Mesenchymal stem cell (in vitro differentiated cells and primary cell): ENCODE data around the gene NINJ2.

ENCODE experiments used
- DNase-seq: peaks from one replicate; pipeline ENCODE4 v3.0.0-alpha.2; 2013
- H2AFZ ChIP-seq: one replicate; pipeline ENCODE4 v1.6.1; 2013; ENCODE audit warnings: low read depth, mild to moderate bottlenecking, control low read depth, inconsistent platforms, low read length, moderate library complexity
- H2AK5ac ChIP-seq: 2 replicates; pipeline ENCODE4 v1.6.1; 2013; ENCODE audit warnings: low read length, moderate library complexity, mild to moderate bottlenecking, inconsistent platforms; ENCODE audit not compliant: severe bottlenecking
- H2BK120ac ChIP-seq: one replicate; pipeline ENCODE4 v1.6.1; 2013; ENCODE audit warnings: low read depth, mild to moderate bottlenecking, inconsistent platforms, low read length, moderate library complexity
- H2BK12ac ChIP-seq, 2 experiments: one replicate each; pipeline ENCODE4 v1.6.1; 2013; ENCODE audit warnings: inconsistent platforms in 2 of 2, low read length in 2 of 2, mild to moderate bottlenecking in 2 of 2, moderate library complexity in 2 of 2, control low read depth in 1 of 2
- H2BK15ac ChIP-seq: one replicate; pipeline ENCODE4 v1.6.1; 2013; ENCODE audit warnings: mild to moderate bottlenecking, low read depth, inconsistent platforms; ENCODE audit not compliant: poor library complexity, severe bottlenecking
- H2BK5ac ChIP-seq: 2 replicates; pipeline ENCODE4 v1.6.1; 2013; ENCODE audit warnings: low read depth, mild to moderate bottlenecking, low read length, control low read depth, inconsistent platforms; ENCODE audit not compliant: poor library complexity, severe bottlenecking
- H3K14ac ChIP-seq, 2 experiments: one replicate each; pipeline ENCODE4 v1.6.1; 2013; ENCODE audit warnings: inconsistent platforms in 2 of 2, low read length in 2 of 2, control low read depth in 1 of 2, mild to moderate bottlenecking in 1 of 2, moderate library complexity in 1 of 2
- H3K18ac ChIP-seq, 2 experiments: one replicate each; pipeline ENCODE4 v1.6.1; 2013; ENCODE audit warnings: inconsistent platforms in 2 of 2, low read length in 2 of 2, control low read depth in 1 of 2, low read depth in 1 of 2, mild to moderate bottlenecking in 1 of 2
- H3K23ac ChIP-seq, 2 experiments: one replicate each; pipeline ENCODE4 v1.6.1; 2013; ENCODE audit warnings: inconsistent platforms in 2 of 2, low read length in 2 of 2, mild to moderate bottlenecking in 2 of 2, moderate library complexity in 2 of 2, control low read depth in 1 of 2
- H3K27ac ChIP-seq: 2 replicates; pipeline ENCODE4 v1.5.1; 2013; ENCODE audit warnings: mild to moderate bottlenecking, moderate library complexity, low read length, control low read depth, inconsistent platforms; ENCODE audit not compliant: poor library complexity, severe bottlenecking
- H3K27me3 ChIP-seq, 2 experiments: 2 replicates each; pipeline versions ENCODE4 v1.6.1 to v1.7.0; 2013; ENCODE audit warnings: low read length in 2 of 2, mild to moderate bottlenecking in 2 of 2, moderate library complexity in 2 of 2, control low read depth in 1 of 2, inconsistent platforms in 1 of 2; ENCODE audit not compliant: control insufficient read depth in 1 of 2, insufficient read depth in 1 of 2
- H3K36me3 ChIP-seq, 2 experiments: 2 replicates each; pipeline versions ENCODE4 v1.6.1 to v1.7.0; 2013; ENCODE audit warnings: low read length in 2 of 2, control low read depth in 1 of 2, inconsistent platforms in 1 of 2, low read depth in 1 of 2, mild to moderate bottlenecking in 1 of 2; ENCODE audit not compliant: insufficient read depth in 2 of 2, control insufficient read depth in 1 of 2
- H3K4ac ChIP-seq, 2 experiments: one replicate each; pipeline ENCODE4 v1.6.1; 2013; ENCODE audit warnings: inconsistent platforms in 2 of 2, low read length in 2 of 2, mild to moderate bottlenecking in 2 of 2, moderate library complexity in 2 of 2, control low read depth in 1 of 2, low read depth in 1 of 2
- H3K4me1 ChIP-seq: 2 replicates; pipeline ENCODE4 v1.6.1; 2013; ENCODE audit warnings: low read depth, low read length, control low read depth; ENCODE audit not compliant: control insufficient read depth, insufficient read depth
- H3K4me2 ChIP-seq: 2 replicates; pipeline ENCODE4 v1.6.1; 2013; ENCODE audit warnings: low read length, mild to moderate bottlenecking, inconsistent platforms; ENCODE audit not compliant: poor library complexity, severe bottlenecking
- H3K4me3 ChIP-seq, 2 experiments: 2 replicates each; pipeline versions ENCODE4 v1.5.1 to v1.7.0; 2013; ENCODE audit warnings: low read length in 2 of 2, mild to moderate bottlenecking in 2 of 2, control low read depth in 1 of 2, low read depth in 1 of 2; ENCODE audit not compliant: insufficient read depth in 1 of 2
- H3K79me1 ChIP-seq: replicated peaks from 2 replicates; pipeline ENCODE4 v1.6.1; 2013; ENCODE audit warnings: mild to moderate bottlenecking, control low read depth, low read length, inconsistent platforms; ENCODE audit not compliant: poor library complexity, severe bottlenecking
- H3K9ac ChIP-seq: 2 replicates; pipeline ENCODE4 v1.7.0; 2013; ENCODE audit warnings: mild to moderate bottlenecking, low read length, moderate library complexity
- H3K9me3 ChIP-seq: 2 replicates; pipeline ENCODE4 v1.7.0; 2013; ENCODE audit warnings: mild to moderate bottlenecking, low read length; ENCODE audit not compliant: control insufficient read depth
- H4K8ac ChIP-seq: one replicate; pipeline ENCODE4 v1.6.1; 2013; ENCODE audit warnings: inconsistent platforms, mild to moderate bottlenecking, low read length, moderate library complexity
- H4K91ac ChIP-seq: one replicate; pipeline ENCODE4 v1.6.1; 2013; ENCODE audit warnings: mild to moderate bottlenecking, low read length, inconsistent platforms
- WGBS: methylation state at CpG from one replicate; pipeline ENCODE4 v1.1.7; 2013; ENCODE audit warnings: mixed read lengths; 5-methylcytosine and 5-hydroxymethylcytosine counted together

The NINJ2 gene

GRCh38 chr12:585062-586061, 77.9 kb downstream of the NINJ2 start:
- H3K27ac ChIP-seq: no peak overlapping the region
- no peaks in the 10 kb centered on the region for H3K36me3 ChIP-seq
- H2BK15ac ChIP-seq: no peak overlapping the region
- no peak overlapping the region for H2BK120ac ChIP-seq
- no peak overlapping the region for H2AFZ ChIP-seq
- peaks cover 0 to 10% of the 10 kb centered on the region in 2 experiments for H3K27me3 ChIP-seq
- no peak overlapping the region for H2BK12ac ChIP-seq
- no peak overlapping the region for H4K91ac ChIP-seq
- H2BK5ac ChIP-seq: no peak overlapping the region
- H3K23ac ChIP-seq: no peak overlapping the region
- H3K14ac ChIP-seq: no peak overlapping the region
- no peaks in the 10 kb centered on the region for H3K9me3 ChIP-seq
- H3K4me3 ChIP-seq: no peak overlapping the region
- H3K4me2 ChIP-seq: no peak overlapping the region
- DNase-seq: no peak
- 93% methylated on average over 30 of the region's 30 CpGs for WGBS
- no peaks in the 10 kb centered on the region for H3K79me1 ChIP-seq
- H2AK5ac ChIP-seq: no peak overlapping the region
- no peak overlapping the region for H3K9ac ChIP-seq
- H4K8ac ChIP-seq: no peak overlapping the region
- H3K18ac ChIP-seq: no peak overlapping the region
- H3K4ac ChIP-seq: no peak overlapping the region
- peaks cover 2% of the 10 kb centered on the region for H3K4me1 ChIP-seq

GRCh38 chr12:583251-583869, 79.9 kb downstream of the NINJ2 start:
- WGBS: 90% methylated on average over 13 of the region's 13 CpGs
- Histone ChIP-seq H4K8ac (no peak overlapping the region), H3K9me3 (no peaks in the 10 kb centered on the region), H4K91ac (no peak overlapping the region), H2AK5ac (no peak overlapping the region), H3K4me3 (no peak overlapping the region), H2BK5ac (no peak overlapping the region), H2AFZ (no peak overlapping the region), H3K27ac (no peak overlapping the region), H3K23ac (no peak overlapping the region), H2BK120ac (no peak overlapping the region), H3K79me1 (no peaks in the 10 kb centered on the region), H3K4me2 (no peak overlapping the region), H2BK15ac (no peak overlapping the region), H3K9ac (no peak overlapping the region), H3K4ac (no peak overlapping the region), H2BK12ac (no peak overlapping the region), H3K18ac (no peak overlapping the region), H3K27me3 (peaks cover 0 to 4% of the 10 kb centered on the region in 2 experiments), H3K4me1 (peaks cover 2% of the 10 kb centered on the region), H3K14ac (no peak overlapping the region), H3K36me3 (no peaks in the 10 kb centered on the region)
- no peak for DNase-seq

GRCh38 chr12:581746-582145, 81.5 kb downstream of the NINJ2 start:
- peaks cover 0 to 4% of the 10 kb centered on the region in 2 experiments for H3K27me3 ChIP-seq
- H2BK15ac ChIP-seq: no peak overlapping the region
- DNase-seq: no peak
- no peak overlapping the region for H3K23ac ChIP-seq
- H3K9me3 ChIP-seq: no peaks in the 10 kb centered on the region
- H3K9ac ChIP-seq: no peak overlapping the region
- H3K18ac ChIP-seq: peak overlapping the region in 1 of 2 experiments; percentile 50
- no peak overlapping the region for H2BK5ac ChIP-seq
- no peaks in the 10 kb centered on the region for H3K4me1 ChIP-seq
- no peak overlapping the region for H4K8ac ChIP-seq
- no peak overlapping the region for H2AK5ac ChIP-seq
- no peak overlapping the region for H2BK12ac ChIP-seq
- no peak overlapping the region for H3K4ac ChIP-seq
- no peaks in the 10 kb centered on the region for H3K36me3 ChIP-seq
- 93% methylated on average over 9 of the region's 9 CpGs for WGBS
- no peaks in the 10 kb centered on the region for H3K79me1 ChIP-seq
- no peak overlapping the region for H3K4me3 ChIP-seq
- no peak overlapping the region for H3K14ac ChIP-seq
- H3K4me2 ChIP-seq: no peak overlapping the region
- no peak overlapping the region for H4K91ac ChIP-seq
- no peak overlapping the region for H2BK120ac ChIP-seq
- no peak overlapping the region for H2AFZ ChIP-seq
- no peak overlapping the region for H3K27ac ChIP-seq

GRCh38 chr12:581321-581720, 81.9 kb downstream of the NINJ2 start:
- no peak overlapping the region for H2BK12ac ChIP-seq
- H3K4me1 ChIP-seq: peaks cover 2% of the 10 kb centered on the region
- DNase-seq: no peak

More at GRCh38 chr12:581321-581720, 81.9 kb downstream of the NINJ2 start:
- Histone ChIP-seq H3K23ac (no peak overlapping the region), H2BK15ac (no peak overlapping the region), H3K36me3 (no peaks in the 10 kb centered on the region), H3K27me3 (peaks cover 0 to 4% of the 10 kb centered on the region in 2 experiments), H3K4ac (no peak overlapping the region), H3K4me2 (no peak overlapping the region), H3K18ac (no peak overlapping the region), H4K8ac (no peak overlapping the region), H2BK120ac (no peak overlapping the region), H3K14ac (no peak overlapping the region), H3K4me3 (no peak overlapping the region), H3K9ac (no peak overlapping the region), H2BK5ac (no peak overlapping the region), H3K9me3 (no peaks in the 10 kb centered on the region), H4K91ac (no peak overlapping the region), H2AK5ac (no peak overlapping the region), H2AFZ (no peak overlapping the region), H3K79me1 (no peaks in the 10 kb centered on the region), H3K27ac (no peak overlapping the region)
- WGBS: 100% methylated on average over 5 of the region's 5 CpGs
